Activated naive CD4-positive, alpha-beta T cell treated with Interleukin-2 at 50 U/mL for 16 hours (primary cell): ENCODE data around the gene SELP.

Experiments
- DNase-seq: peaks from one replicate; pipeline ENCODE4 v3.0.0-alpha.2; 2020

SELP gene

GRCh38 chr1:169618367-169618766, 11.6 kb downstream of the SELP start:
- DNase-seq = no peak

GRCh38 chr1:169615803-169616202, 14.1 kb downstream of the SELP start:
- no peak for DNase-seq

GRCh38 chr1:169610858-169611257, 19.1 kb downstream of the SELP start:
- no peak for DNase-seq

- no peak for DNase-seq
Measured at GRCh38 chr1:169610108-169610507, 19.8 kb downstream of the SELP start.

GRCh38 chr1:169608226-169608625, 21.7 kb downstream of the SELP start:
- no peak for DNase-seq

GRCh38 chr1:169604781-169605560, 25.0 kb downstream of the SELP start:
- peak; percentile 32 for DNase-seq

- no peak for DNase-seq
Measured at GRCh38 chr1:169601096-169601881, 28.6 kb downstream of the SELP start.

GRCh38 chr1:169595764-169596711, 33.9 kb downstream of the SELP start:
- DNase-seq = no peak

GRCh38 chr1:169594391-169594790, 35.5 kb downstream of the SELP start:
- peak; percentile 27 for DNase-seq

GRCh38 chr1:169590932-169591331, 39.0 kb downstream of the SELP start:
- DNase-seq = no peak

- DNase-seq = no peak
Measured at GRCh38 chr1:169588785-169589485, 41.0 kb downstream of the SELP start.

- DNase-seq = no peak
Measured at GRCh38 chr1:169588112-169588511, 41.8 kb downstream of the SELP start.

GRCh38 chr1:169586395-169587255, 43.3 kb downstream of the SELP start, which contains the start of gene F5:
Gene F5 (minus strand): TSS chr1:169586481. CDS start chr1:169586386, 95 bp downstream.
- peak; percentile 80 for DNase-seq

GRCh38 chr1:169586067-169586394, 43.9 kb downstream of the SELP start:
- no peak for DNase-seq

- DNase-seq = no peak
Measured at GRCh38 chr1:169585181-169585580, 44.7 kb downstream of the SELP start.

GRCh38 chr1:169584483-169585144, 45.3 kb downstream of the SELP start:
- no peak for DNase-seq

GRCh38 chr1:169577981-169578738, 51.8 kb downstream of the SELP start:
- DNase-seq = no peak

- no peak for DNase-seq
Measured at GRCh38 chr1:169576935-169577331, 53.0 kb downstream of the SELP start.

GRCh38 chr1:169576241-169576934, 53.5 kb downstream of the SELP start:
- no peak for DNase-seq
